Caco-2 (cell line): ENCODE results near the gene HSDL2. TPM values are rescaled to one million over a fixed set of nuclear protein-coding genes. Genes with fewer than 3 reads are reported as not detected.

ENCODE experiments used
- BruUV-seq: library from RNA; stranded (reverse); fragments of 400-500 nt; replicated peaks from 2 replicates; lab custom pipeline; 2021; lab: Mats Ljungman, UMichigan
- CTCF ChIA-PET: fragments of 300-600 bp; sonication (Branson Sonifier 250); formaldehyde crosslinking; loops from one replicate; lab custom pipeline; 2022; ENCODE audit warnings: antibody characterized with exemption; lab: Charles Lee
- POLR2A ChIA-PET: fragments of 300-600 bp; sonication (Branson Sonifier 250); formaldehyde crosslinking; loops from one replicate; lab custom pipeline; 2022; ENCODE audit warnings: antibody characterized with exemption; lab: Charles Lee
- DNase-seq, 2 experiments: peaks; one replicate each; pipeline versions ENCODE4 v3.0.0 to v3.0.0-alpha.2; 2020 to 2022
- H3K27me3 ChIP-seq: replicated peaks from 2 replicates; pipeline ENCODE4 v1.6.0; 2011; ENCODE audit warnings: low read length; ENCODE audit not compliant: control insufficient read depth, insufficient read depth
- H3K36me3 ChIP-seq: 2 replicates; pipeline ENCODE4 v1.5.1; 2011; ENCODE audit warnings: low read length; ENCODE audit not compliant: control insufficient read depth, insufficient read depth
- H3K4me1 ChIP-seq: fragments of 250-450 bp; sonication (Bioruptor Pico); 2 replicates; pipeline ENCODE4 v1.5.1; 2020; ENCODE audit warnings: mild to moderate bottlenecking
- H3K4me3 ChIP-seq: 2 replicates; pipeline ENCODE4 v1.5.1; 2011; ENCODE audit warnings: low read depth, mild to moderate bottlenecking, control low read depth, low read length
- H3K9me3 ChIP-seq: fragments of 250-450 bp; sonication (Bioruptor Pico); 2 replicates; pipeline ENCODE4 v1.5.1; 2020; ENCODE audit warnings: mild to moderate bottlenecking, moderate library complexity
- H3K27ac Mint-ChIP-seq: one replicate; pipeline ENCODE4 v1.8.0; 2022; ENCODE audit warnings: mixed read lengths; ENCODE audit not compliant: unreplicated experiment
- H3K27me3 Mint-ChIP-seq: one replicate; pipeline ENCODE4 v1.8.0; 2022; ENCODE audit warnings: mixed read lengths; ENCODE audit not compliant: insufficient read depth, unreplicated experiment
- H3K36me3 Mint-ChIP-seq: one replicate; pipeline ENCODE4 v1.8.0; 2022; ENCODE audit warnings: mild to moderate bottlenecking, mixed read lengths; ENCODE audit not compliant: insufficient read depth, unreplicated experiment
- H3K4me1 Mint-ChIP-seq: one replicate; pipeline ENCODE4 v1.8.0; 2022; ENCODE audit warnings: low read depth, mixed read lengths; ENCODE audit not compliant: unreplicated experiment
- H3K4me3 Mint-ChIP-seq: one replicate; pipeline ENCODE4 v1.8.0; 2022; ENCODE audit warnings: mild to moderate bottlenecking, moderate library complexity, mixed read lengths; ENCODE audit not compliant: unreplicated experiment
- H3K9me3 Mint-ChIP-seq: one replicate; pipeline ENCODE4 v1.8.0; 2022; ENCODE audit warnings: mixed read lengths; ENCODE audit not compliant: unreplicated experiment
- CTCF ChIP-seq, 2 experiments: fragments of 200-600 bp in 1 of 2; IDR thresholded peaks; 1 replicate in 1 of 2; 2 replicates in 1 of 2; pipeline versions ENCODE4 v1.5.1 to v1.8.0; 2011 to 2022; ENCODE audit warnings: antibody characterized with exemption in 1 of 2, control low read depth in 1 of 2, inconsistent platforms in 1 of 2, low read depth in 1 of 2, low read length in 1 of 2, mild to moderate bottlenecking in 1 of 2, moderate library complexity in 1 of 2; ENCODE audit not compliant: insufficient read depth in 1 of 2, severe bottlenecking in 1 of 2, unreplicated experiment in 1 of 2
- intact Hi-C: fragments of 100-400 bp; cut with micrococcal nuclease; formaldehyde crosslinking; loops from one replicate; pipeline ENCODE4 v1.10.0; 2022; ENCODE audit not compliant: unreplicated experiment
- total RNA-seq: library from RNA; stranded (reverse); gene quantifications from 2 replicates; pipeline ENCODE4 v1.2.3, GENCODE V29; 2022

HSDL2 gene
- total RNA-seq, 1 experiment from 2014 or later, result 134 TPM

- POLR2A ChIA-PET, result no interaction called here
- intact Hi-C loops, result loop anchor here (10.0 kb wide), 1 partner anchor 885 kb away; the partner anchor contains the start of genes FKBP15 and SLC31A1
- Histone ChIP-seq H3K4me3 (no peak overlapping the region), H3K36me3 (no peaks in the 10 kb centered on the region), H3K9me3 (no peaks in the 10 kb centered on the region), H3K27me3 (no peaks in the 10 kb centered on the region), H3K4me1 (peaks cover 61% of the 10 kb centered on the region)
- H3K27me3 Mint-ChIP-seq, result no peaks in the 10 kb centered on the region
- CTCF ChIA-PET, result no interaction called here
- no peak overlapping the region for H3K4me3 Mint-ChIP-seq
- BruUV-seq, result no TSS peak
- H3K36me3 Mint-ChIP-seq, result peaks cover 23% of the 10 kb centered on the region
- peaks cover 32% of the 10 kb centered on the region for H3K4me1 Mint-ChIP-seq
- no peak for TF ChIP-seq CTCF (IDR thresholded peaks at IDR 0.05; ENCODE audit: insufficient read depth in 1 of 2, low read depth in 1 of 2, low read length in 1 of 2, severe bottlenecking in 1 of 2, unreplicated experiment in 1 of 2)
- peaks cover 8% of the 10 kb centered on the region for H3K9me3 Mint-ChIP-seq
- DNase-seq, result no peak
- no peak overlapping the region for H3K27ac Mint-ChIP-seq
Observed at GRCh38 chr9:112339886-112340285, 40.0 kb upstream of the HSDL2 start.

- peaks cover 22% of the 10 kb centered on the region for H3K36me3 Mint-ChIP-seq
- no TSS peak for BruUV-seq
- H3K4me1 Mint-ChIP-seq, result peaks cover 32% of the 10 kb centered on the region
- peaks cover 8% of the 10 kb centered on the region for H3K9me3 Mint-ChIP-seq
- H3K27me3 ChIP-seq, result no peaks in the 10 kb centered on the region
- peak; percentile 45 to 48 for DNase-seq
- peak overlapping the region; percentile 4 for H3K4me3 Mint-ChIP-seq
- no peaks in the 10 kb centered on the region for H3K9me3 ChIP-seq
- no peak for TF ChIP-seq CTCF (IDR thresholded peaks at IDR 0.05; ENCODE audit: insufficient read depth in 1 of 2, low read depth in 1 of 2, low read length in 1 of 2, severe bottlenecking in 1 of 2, unreplicated experiment in 1 of 2)
- H3K27me3 Mint-ChIP-seq, result no peaks in the 10 kb centered on the region
- intact Hi-C loops, result no loop called here
- peaks cover 52% of the 10 kb centered on the region for H3K4me1 ChIP-seq
- H3K36me3 ChIP-seq, result no peaks in the 10 kb centered on the region
- peak overlapping the region; percentile 91 for H3K27ac Mint-ChIP-seq
- CTCF ChIA-PET, result no interaction called here
- H3K4me3 ChIP-seq, result no peak overlapping the region
- POLR2A ChIA-PET, result interaction anchor here (0.6 kb wide), 1 partner anchor 38 kb away, joined by 5 read pairs; the partner anchor contains the start of gene HSDL2
Observed at GRCh38 chr9:112341730-112342129, 38.2 kb upstream of the HSDL2 start.

GRCh38 chr9:112348257-112349007, 31.5 kb upstream of the HSDL2 start:
- peak; percentile 81 to 87 for DNase-seq
- ChIA-PET POLR2A (no interaction called here), CTCF (no interaction called here)
- H3K27me3 ChIP-seq, result no peaks in the 10 kb centered on the region
- H3K4me3 Mint-ChIP-seq, result peak overlapping the region; percentile 72
- no peaks in the 10 kb centered on the region for H3K36me3 ChIP-seq
- no peak for TF ChIP-seq CTCF (IDR thresholded peaks at IDR 0.05; ENCODE audit: insufficient read depth in 1 of 2, low read depth in 1 of 2, low read length in 1 of 2, severe bottlenecking in 1 of 2, unreplicated experiment in 1 of 2)
- peaks cover 24% of the 10 kb centered on the region for H3K4me1 ChIP-seq
- H3K9me3 Mint-ChIP-seq, result peaks cover 6% of the 10 kb centered on the region
- peak overlapping the region; percentile 76 for H3K27ac Mint-ChIP-seq
- peaks cover 17% of the 10 kb centered on the region for H3K36me3 Mint-ChIP-seq
- H3K4me3 ChIP-seq, result peak overlapping the region; percentile 33
- no peaks in the 10 kb centered on the region for H3K27me3 Mint-ChIP-seq
- no TSS peak for BruUV-seq
- intact Hi-C loops, result no loop called here
- H3K9me3 ChIP-seq, result 0 out of 2 replicates have a peak, but pooled peaks cover 5% of the 10 kb centered on the region
- no peaks in the 10 kb centered on the region for H3K4me1 Mint-ChIP-seq
